NCI-H1436 (cell line): ENCODE data around the gene PRR33.
"Not testable (repeated sequence)": the region's sequence is repeated elsewhere in the genome, so short reads cannot be mapped to it uniquely, and the experiment has no call there.

Source experiments
- DNase-seq: peaks from one replicate; lab custom pipeline; 2025; lab: John Stamatoyannopoulos, UW

PRR33 gene

DNA sequence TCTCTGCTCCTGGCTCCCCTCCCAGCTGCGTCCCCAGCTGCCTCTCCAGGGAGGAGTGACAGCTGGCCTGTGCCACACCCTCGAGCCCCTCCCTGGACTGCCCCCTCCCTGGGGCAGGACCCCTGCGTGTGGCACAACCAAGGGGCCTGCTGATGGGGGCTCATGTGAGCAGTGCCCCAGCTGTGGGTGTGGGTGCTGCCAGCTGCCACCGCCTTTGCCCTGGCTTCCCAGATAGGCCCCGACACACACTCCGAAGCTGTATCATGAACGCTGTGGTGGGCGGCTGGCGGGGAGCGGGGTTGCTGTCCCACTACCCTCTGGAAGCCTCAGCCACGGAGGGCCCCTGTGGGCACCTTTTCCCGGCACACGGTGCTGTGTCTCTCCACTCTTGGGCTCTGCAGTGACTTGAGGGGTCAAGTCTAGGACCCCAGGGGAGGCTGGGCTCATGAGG is 15.8 kb downstream of the PRR33 start:
- DNase-seq = not testable (repeated sequence)

DNA sequence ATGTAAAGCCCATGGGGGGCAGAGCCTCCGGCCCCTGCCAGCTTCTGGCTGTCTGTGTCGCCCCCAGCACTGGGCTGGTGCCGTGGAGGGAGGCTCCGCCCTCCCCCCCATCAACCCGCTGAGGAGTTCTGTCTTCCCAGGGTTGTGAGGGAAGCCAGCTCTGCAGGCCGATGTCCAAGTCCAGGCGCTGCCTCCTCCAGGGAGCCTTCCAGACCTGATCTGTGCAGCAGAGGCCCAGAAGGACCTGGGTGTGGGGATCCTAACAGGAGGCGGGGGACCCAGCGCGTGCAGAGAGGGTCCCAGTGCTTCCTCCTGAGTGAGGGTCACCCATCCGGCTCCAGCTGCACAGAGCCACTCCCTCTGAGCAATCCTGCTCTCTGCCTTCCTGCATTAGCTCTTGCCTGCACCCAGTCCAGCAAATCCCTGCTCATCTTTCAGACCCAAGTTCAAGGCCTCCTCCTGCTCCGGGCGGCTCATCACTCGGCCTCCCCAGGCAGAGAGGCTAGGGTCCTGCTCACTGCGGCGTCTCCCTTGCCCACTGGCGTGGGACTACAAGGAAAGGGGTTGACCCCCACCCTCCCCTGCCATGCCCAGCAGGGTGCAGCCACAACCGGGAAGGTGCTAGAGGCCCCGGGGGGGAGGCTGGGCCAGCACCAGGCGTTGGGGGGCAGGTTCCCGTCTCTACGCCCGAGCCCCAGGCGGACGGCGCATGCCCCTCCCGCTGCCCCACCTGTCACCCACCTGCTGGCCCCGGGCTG is 16.4 kb downstream of the PRR33 start:
- DNase-seq = no peak

DNA sequence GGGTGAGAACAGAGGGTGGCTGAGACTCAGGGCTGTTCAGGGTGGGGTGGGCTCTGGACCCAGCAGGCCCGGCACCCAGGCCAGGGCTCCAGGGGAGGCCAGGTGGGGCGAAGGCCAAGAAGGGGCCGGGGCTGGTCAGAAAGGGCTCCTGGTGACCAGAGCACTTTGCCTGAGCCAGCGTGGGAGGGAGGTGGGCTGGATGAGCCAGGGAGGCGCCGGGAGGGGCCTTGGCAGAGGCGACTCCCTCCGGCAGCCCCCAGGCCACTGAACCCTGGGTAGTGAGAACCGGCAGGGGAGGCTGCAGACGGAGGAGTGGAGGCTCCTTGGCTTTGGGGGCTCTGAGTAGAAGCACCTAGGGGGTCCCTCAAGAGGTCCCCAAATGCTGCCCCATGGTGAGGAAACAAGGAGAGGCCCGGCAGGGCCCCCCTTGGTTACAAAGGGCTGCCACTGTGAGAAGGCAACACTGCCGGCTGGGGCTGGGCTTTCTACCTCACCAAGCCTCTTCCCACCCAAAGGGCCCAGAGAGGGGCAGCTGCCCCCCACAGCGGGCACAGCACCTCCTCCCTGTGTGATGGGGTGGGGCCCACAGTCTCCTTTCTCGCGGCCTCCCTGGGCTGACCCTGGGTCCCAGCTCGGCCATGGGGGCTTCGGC is 17.1 kb downstream of the PRR33 start:
- not testable (repeated sequence) for DNase-seq

DNA sequence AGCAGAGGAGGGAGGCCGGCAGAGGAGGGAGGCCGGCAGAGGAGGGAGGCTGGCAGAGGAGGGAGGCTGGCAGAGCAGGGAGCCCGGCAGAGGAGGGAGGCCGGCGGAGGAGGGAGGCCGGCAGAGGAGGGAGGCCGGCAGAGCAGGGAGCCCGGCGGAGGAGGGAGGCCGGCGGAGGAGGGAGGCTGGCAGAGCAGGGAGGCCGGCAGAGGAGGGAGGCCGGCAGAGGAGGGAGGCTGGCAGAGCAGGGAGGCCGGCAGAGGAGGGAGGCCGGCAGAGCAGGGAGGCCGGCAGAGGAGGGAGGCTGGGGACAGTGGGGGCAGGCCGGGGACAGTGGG is 17.9 kb downstream of the PRR33 start:
- not testable (repeated sequence) for DNase-seq

DNA sequence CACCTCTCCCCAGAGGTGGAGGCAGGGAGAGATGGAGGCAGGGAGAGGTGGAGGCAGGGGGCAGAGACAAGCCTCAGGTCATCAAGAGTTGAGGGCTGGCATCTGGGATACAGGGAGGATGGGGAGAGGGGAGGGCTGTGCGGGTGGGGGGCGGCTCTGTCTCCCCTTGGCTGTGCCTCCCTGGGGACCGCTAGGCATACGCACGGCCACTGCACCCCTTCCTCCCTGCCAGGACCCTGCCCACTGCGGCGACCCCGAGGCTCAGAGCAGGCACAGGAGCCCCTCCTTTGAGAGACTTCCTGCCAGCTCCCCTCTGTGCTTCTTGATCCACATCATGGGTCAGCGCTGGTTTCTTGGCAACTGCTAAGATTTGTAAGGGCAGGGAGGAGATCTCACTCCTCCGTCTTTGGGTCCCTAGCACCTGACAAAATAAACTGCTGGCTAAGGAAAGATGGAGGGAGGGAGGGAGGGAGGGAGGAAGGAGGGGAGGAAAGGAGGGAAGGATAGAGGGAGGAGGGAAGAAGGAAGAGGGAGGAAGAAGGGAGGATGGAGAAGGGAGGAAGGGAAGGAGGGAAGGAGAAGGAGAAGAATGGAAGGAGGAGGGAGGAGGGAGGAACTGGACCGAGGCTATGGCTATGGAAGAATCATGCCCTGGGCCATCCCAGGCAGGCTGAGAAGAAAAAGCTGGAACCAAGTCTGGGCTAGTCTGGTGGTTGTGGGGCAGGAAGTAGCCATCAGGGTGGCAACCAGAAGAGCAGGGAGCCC is 18.5 kb downstream of the PRR33 start:
- no peak for DNase-seq

DNA sequence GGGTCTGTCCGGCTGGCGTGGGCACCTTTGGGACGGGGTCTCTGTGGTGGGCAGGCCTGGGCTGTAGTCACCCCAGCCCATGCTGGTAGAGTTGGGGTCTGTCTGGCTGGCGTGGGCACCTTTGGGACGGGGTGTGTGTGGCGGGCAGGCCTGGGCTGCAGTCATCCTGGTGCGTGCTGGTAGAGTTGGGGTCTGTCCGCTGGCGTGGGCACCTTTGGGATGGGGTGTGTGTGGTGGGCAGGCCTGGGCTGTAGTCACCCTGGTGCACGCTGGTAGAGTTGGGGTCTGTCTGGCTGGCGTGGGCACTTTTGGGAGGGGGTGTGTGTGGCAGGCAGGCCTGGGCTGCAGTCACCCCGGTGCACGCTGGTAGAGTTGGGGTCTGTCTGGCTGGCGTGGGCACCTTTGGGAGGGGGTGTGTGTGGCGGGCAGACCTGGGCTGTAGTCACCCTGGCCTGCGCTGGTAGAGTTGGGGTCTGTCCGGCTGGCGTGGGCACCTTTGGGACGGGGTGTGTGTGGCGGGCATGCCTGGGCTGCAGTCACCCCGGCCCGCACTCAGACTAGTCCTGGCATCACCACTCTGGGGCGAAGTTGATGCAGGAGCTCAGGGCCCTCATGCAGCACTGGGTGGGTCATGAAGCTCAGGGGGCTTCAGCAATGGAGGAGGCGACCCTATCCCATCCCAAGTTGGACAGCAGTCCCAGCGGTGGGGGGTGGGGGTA is 19.3 kb downstream of the PRR33 start:
- no peak for DNase-seq

DNA sequence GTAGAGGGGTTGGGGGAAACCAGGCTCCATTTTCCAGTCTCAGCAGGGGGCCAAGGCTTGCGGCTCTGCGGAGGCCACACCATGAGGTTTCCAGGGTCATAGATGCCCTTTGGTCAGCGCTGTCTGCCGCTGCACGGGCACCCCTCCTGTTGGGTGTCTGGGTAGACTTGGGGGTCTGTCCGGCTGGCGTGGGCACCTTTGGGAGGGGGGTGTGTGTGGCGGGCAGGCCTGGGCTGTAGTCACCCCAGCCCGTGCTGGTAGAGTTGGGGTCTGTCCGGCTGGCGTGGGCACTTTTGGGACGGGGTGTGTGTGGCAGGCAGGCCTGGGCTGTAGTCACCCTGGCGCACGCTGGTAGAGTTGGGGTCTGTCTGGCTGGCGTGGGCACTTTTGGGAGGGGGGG is 20.2 kb downstream of the PRR33 start:
- no peak for DNase-seq

DNA sequence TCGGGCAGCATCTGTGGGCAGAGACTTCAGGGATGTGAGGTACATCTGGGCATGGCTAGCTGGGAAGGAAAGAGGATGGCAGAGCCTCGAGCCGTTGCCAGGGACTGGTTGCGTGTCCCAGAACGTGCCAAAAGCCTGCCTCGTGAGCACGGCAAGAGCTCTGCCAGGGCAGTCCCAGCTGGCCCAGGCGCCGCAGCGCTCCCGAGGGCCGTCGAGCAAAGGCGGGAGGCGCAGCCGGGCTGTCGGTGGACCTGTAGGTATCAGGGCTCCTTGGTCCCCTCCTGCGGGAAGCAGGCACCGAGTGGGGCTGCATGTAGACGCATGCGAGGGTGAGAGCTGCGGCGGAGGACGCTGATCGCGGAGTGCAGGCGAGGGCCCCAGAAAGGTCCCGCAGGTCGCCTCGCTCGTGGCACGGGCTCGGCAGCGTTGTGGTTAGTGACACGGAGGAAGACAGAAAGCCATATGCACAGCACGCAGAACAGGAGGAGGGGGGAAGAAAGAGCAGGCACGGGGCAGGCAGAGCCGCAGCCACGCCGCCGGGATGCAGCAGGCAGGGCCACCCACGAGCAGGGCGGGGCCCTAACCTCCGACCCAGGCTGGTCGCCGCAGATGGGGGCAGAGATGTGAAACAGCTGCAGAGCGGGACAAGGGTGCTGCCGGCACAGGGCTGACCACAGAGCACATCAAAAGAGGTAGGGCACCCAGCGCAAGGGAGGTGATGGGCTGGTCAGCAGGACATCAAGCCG is 20.8 kb downstream of the PRR33 start:
- no peak for DNase-seq

DNA sequence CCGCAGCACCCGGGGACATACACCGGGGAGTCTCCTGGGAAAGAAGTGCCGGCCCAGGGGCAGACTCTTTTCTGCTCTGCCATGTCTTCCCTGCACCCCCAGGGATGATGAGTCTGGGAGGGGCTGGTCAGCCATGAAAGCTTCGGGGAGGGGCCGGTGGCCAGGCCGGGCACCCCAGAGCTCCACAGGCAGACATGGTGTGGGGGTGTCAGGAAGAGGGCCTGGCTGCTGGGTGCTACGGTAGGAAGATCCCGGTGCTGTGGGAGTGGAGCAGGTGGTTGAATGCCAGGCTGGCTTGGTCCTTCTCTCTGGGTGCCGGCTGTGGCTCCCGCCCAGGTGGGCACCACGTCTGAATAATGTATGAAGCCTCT is 21.4 kb downstream of the PRR33 start:
- DNase-seq = no peak

DNA sequence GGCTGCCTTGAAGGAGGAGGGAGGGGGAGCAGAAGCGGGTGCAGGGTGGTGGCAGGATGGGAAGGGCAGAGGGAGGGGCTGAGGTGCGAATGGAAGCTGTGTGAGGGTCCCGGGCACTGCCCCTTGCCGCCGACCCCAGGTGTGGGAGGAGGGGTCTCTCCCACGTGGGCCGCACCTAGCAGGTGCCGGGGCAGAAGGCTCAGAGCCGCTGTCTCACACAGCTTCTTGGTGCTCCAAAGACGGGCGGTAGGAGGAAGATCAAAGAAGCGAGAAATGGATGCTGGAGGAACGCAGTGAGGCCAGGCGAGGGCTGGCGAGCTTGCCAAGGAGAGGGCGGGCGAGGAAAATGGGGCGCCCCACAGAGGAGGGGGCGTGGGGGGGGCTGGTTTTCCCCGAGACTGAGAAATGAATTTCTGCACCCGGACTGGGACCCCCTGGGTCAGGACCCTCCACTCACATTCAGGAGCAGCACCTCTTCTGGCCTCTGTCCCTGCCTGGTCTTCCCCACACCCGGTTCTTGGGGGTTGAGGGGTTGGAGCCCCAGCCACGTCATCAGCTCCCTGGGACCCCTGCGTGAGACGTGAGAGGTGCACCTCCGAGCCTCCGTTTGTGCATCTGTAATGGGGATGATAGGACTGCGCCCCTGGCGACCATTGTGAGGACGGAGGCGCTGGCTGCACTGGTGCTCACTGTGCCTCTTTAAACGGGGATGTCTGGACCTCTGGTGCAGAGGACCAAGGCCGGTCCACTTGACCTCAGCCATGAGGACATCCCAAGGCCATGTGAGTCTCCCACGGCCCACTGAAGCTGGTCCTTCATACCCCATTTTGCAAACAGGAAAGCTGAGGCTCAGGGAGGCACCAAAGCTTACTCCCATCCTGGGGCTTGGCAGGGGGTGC is 22.0 kb downstream of the PRR33 start:
- DNase-seq = no peak

DNA sequence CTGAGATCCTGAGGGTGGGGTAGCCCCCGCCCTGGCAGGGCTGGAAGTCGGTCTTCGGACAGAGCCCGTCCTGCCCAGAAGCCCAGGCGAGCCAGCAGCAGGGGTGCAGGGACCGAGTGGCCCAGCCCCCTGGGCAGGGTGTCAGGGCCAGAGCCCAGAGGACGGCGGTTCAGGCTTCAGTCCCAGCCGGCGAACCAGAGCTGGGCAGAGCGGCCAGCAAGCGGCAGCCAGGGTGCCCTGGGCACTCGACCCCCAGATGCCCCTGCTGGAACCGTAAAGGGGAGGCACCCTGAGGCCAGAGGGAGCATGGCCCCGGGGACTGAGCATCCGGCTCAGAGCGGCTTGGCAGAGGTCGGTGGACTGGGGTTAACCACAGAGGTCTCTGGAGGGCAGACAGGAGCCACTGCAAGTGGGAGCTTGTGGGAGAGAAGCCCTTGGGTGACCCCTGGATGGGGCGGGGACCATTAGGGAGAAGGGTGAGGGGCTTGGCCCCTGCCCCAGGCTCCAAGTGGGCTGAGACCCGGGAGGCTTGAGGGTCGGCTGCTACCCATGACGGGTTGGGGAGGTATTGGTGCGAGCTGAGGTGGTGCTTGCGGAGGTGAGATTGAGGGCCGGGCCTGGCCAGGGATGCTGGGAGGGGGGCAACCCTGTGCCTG is 22.9 kb downstream of the PRR33 start:
- DNase-seq = no peak

DNA sequence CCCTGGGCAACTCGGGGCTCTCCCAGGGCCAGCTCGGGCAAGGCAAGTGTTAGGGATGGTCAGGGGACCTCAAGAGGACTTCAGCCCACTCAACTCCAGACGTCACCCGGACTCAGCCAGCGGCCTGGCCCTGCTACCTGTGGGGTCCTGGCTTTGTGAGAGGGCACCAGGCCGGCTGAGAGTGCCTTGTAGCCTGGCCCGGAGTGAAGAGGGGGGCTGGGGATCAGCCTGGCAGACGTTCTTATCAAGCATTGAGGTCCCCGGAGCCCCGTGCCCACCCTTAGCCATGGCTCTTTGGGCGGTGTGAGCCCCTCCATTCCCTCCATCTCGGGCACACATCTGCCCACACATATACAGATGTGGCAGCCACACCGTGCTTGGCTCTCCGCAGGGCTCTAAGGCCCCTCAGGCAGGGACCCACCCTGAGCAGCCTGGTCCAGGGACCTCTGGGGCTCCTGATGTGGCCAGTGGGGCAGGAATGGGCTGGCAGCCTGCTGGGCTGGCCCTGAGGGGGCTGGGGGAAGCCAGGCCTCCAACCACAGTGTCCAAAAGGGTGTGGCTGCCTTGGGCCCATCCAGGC is 23.5 kb downstream of the PRR33 start:
- no peak for DNase-seq

DNA sequence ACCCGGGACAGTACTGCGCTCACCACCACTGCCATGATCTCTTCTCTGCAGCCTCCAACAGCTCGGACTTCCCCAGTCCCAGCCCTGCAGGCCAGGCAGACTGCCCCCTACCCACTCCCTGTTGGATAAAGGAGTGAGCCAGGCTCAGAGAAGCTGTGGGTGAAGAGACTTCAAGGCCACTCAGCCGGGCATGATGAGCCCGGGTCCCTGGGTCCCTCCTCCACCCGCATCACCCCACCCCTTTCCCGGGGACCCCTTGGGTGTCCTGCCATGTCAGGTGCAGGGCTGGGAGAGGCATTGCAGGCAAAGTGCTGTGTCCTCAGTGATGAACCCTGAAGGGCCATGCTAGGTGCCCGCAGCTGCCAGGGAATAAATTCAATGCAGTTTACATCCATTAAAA is 24.3 kb downstream of the PRR33 start:
- DNase-seq = no peak

DNA sequence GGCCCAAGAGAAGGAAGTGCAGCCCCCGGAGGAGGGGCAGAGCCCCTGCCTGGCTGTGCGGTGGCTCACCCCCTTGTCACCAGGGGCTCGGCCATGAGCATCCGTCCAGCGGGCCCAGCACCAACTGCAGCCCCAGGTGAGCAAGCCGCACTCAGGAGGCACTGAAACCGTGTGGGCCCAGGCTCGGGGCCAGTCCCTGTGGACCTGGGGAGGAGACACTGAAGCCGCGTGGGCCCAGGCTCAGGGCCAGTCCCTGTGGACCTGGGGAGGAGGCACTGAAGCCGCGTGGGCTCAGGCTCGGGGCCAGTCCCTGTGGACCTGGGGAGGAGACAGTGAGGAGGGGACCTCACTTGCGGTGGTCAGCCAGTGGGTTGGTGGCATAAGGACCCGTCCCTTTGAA is 24.9 kb downstream of the PRR33 start:
- DNase-seq = no peak

DNA sequence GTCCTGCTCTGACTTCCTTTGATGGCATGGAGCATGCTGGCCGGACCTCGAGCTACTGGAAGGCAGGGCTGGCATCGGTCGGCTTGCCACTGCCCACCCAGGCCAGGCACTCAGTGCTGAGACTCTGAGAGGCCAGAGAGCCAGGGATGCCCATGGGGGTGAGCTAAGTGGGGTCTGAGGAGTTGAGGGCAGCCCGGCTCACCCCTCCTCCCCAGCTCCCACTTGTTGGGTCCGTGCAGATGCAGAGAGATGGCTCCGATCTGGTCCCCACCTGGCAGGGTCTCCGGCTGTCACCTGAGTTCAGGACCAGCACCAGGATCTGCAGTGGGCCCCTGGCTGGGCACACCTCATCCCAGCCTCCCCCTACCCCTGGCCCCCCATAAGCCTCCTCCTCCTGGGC is 25.5 kb downstream of the PRR33 start:
- DNase-seq = no peak

DNA sequence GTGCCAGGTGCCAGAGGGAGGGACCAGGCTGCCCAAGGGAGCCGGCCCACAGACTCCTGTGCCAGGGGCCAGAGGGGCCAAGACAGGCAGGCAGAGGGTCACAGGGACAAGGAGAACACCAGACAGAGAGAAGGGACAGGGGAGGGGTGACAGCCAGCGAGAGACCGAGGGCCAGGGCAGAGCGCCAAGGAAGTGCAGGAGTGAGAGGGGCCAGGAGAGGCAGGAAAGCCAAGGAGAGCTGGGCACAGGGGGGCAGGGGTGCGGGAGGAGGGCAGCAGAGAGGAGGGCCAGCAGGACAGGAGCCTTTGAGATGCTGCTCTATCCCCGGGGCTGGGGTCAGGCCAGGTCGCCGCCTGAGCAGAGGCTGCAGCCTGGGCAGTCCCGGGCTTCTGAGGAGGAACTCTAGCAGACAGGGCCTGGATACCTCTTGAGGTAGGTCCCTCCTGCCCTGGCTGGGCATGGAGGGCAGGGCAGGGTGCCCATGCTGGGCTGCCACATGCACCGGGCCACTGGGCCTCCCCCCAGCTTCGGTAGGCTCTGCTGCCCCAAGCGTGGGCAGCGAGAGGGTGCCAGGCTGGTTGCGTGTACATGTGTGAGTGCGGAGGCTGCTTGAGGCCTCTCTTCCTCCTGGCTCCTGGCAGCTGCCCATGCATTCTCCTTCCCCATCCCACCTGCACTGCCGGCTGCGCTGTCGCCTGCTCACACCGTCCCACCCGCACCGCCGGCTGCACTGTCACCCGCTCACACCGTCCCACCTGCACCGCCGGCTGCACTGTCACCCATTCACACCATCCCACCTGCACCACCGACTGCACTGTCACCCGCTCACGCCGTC is 26.6 kb downstream of the PRR33 start:
- DNase-seq = no peak

DNA sequence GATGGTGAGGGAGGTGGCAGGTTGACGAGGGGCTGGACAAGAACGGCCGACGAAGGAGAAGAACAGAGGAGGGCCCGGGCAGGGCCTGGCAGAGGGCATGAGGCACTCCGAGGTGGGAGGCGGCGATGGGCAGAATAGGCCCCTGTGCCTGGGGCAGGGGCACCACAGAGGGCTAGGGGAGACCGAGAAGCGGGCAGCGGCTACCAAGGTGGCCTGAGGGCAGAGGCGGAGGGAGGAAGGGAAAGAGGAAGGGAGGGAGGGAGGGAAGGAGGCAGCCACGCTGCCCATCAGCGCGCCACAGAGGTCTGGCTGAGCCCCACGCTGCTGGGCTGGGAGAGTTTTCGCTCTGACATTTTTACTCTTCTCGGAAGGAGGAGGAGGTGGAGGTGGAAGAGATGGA is 27.5 kb downstream of the PRR33 start:
- DNase-seq = no peak

DNA sequence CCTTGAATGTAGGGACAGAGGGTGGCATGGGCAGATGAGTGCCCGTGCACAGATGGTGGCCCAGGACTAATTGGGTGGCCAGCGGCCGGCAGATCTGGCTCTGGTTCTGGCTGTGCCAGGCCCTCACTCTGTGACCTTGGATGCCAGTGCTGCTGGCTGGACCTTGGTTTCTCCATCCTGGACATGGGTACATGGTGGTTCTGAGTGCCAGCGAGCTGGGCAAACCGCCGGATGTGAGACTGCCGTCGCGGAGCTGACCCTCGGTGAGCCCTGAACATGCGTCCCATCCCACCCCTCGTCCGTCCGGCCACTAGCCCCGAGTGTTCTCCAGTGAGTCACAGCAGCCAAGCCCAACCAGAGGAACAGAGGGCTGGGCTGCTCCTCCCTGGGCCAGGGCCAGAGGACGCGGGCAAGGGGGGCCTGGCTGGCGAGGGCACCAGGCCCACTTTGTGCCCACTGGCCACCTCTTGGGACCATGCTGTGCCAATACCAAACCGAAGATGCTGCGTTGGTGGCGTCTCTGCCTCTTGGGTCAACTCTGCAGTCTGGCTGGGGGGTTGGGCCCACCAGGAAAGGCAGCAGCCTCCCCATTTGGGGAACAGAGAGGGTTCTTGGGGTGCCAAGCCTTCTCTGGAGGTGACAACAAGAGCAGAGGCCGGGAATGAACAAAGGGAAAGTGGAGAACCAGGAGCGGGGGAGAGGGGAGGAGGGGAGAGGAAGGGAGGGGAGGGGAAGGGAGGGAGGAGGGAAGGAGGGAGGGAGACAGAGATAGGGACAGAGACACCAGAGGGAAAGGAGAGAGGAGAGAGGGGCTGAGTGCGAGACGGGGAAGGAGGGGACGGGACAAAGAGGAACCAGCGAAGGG is 28.1 kb downstream of the PRR33 start:
- DNase-seq = peak; percentile 45
